WTC11 (cell line): ENCODE results near the gene PRKN. TPM values are rescaled to one million over a fixed set of nuclear protein-coding genes. Genes with fewer than 3 reads are reported as not detected.

Experiments used
- ATAC-seq: fragments of 200-7000 bp; cut with Tn5 transposase; 2 replicates; pipeline ENCODE4 v1.10.0; 2021; ENCODE audit warnings: mild to moderate bottlenecking, moderate library complexity
- CTCF ChIA-PET: fragments of 300-600 bp; sonication (Branson Sonifier 250); formaldehyde crosslinking; loops from one replicate; lab custom pipeline; 2021; ENCODE audit warnings: antibody characterized with exemption; lab: Charles Lee
- POLR2A ChIA-PET: fragments of 350-600 bp; sonication (Branson Sonifier 250); formaldehyde crosslinking; loops from one replicate; lab custom pipeline; 2021; ENCODE audit warnings: antibody characterized with exemption; lab: Charles Lee
- DNase-seq: peaks from one replicate; pipeline ENCODE4 v3.0.0; 2021; ENCODE audit warnings: low spot score
- H3K27ac Mint-ChIP-seq: 2 replicates; pipeline ENCODE4 v1.8.0; 2021; ENCODE audit warnings: mixed read lengths
- H3K27me3 Mint-ChIP-seq: 2 replicates; pipeline ENCODE4 v1.8.0; 2021; ENCODE audit warnings: low read depth, mild to moderate bottlenecking, moderate library complexity, mixed read lengths
- H3K36me3 Mint-ChIP-seq: 2 replicates; pipeline ENCODE4 v1.8.0; 2021; ENCODE audit warnings: mixed read lengths
- H3K4me1 Mint-ChIP-seq: 2 replicates; pipeline ENCODE4 v1.8.0; 2022; ENCODE audit warnings: mixed read lengths
- H3K4me3 Mint-ChIP-seq: 2 replicates; pipeline ENCODE4 v1.8.0; 2021; ENCODE audit warnings: mild to moderate bottlenecking, moderate library complexity, mixed read lengths
- H3K9me3 Mint-ChIP-seq: 2 replicates; pipeline ENCODE4 v1.8.0; 2021; ENCODE audit warnings: mixed read lengths
- AFF4 ChIP-seq: sonication (generic); formaldehyde crosslinking; IDR thresholded peaks from 2 replicates; pipeline ENCODE4 v1.8.1; 2023; ENCODE audit warnings: mild to moderate bottlenecking, missing genetic modification reagents, borderline replicate concordance
- E2F1 ChIP-seq: sonication (generic); formaldehyde crosslinking; IDR thresholded peaks from 2 replicates; pipeline ENCODE4 v1.8.0; 2022; ENCODE audit warnings: mild to moderate bottlenecking, missing genetic modification reagents
- E2F4 ChIP-seq: sonication (generic); formaldehyde crosslinking; IDR thresholded peaks from 2 replicates; pipeline ENCODE4 v1.8.1; 2022; ENCODE audit warnings: low read depth, mild to moderate bottlenecking, moderate library complexity, missing genetic modification reagents, borderline replicate concordance
- ESRRA ChIP-seq: sonication (generic); formaldehyde crosslinking; IDR thresholded peaks from 2 replicates; pipeline ENCODE4 v1.8.1; 2022; ENCODE audit warnings: mild to moderate bottlenecking, missing genetic modification reagents, borderline replicate concordance
- MLX ChIP-seq: sonication (generic); formaldehyde crosslinking; IDR thresholded peaks from 2 replicates; pipeline ENCODE4 v1.8.1; 2023; ENCODE audit warnings: mild to moderate bottlenecking, missing genetic modification reagents, moderate library complexity
- PREB ChIP-seq: sonication (generic); formaldehyde crosslinking; IDR thresholded peaks from 2 replicates; pipeline ENCODE4 v1.8.1; 2022; ENCODE audit warnings: mild to moderate bottlenecking, missing genetic modification reagents, moderate library complexity, borderline replicate concordance
- TEAD1 ChIP-seq: sonication (generic); formaldehyde crosslinking; IDR thresholded peaks from 2 replicates; pipeline ENCODE4 v1.8.0; 2022; ENCODE audit warnings: mild to moderate bottlenecking, missing genetic modification reagents
- TEAD4 ChIP-seq: sonication (generic); formaldehyde crosslinking; IDR thresholded peaks from 2 replicates; pipeline ENCODE4 v1.8.0; 2022; ENCODE audit warnings: mild to moderate bottlenecking, missing genetic modification reagents
- ZNF317 ChIP-seq: sonication (generic); formaldehyde crosslinking; IDR thresholded peaks from 2 replicates; pipeline ENCODE4 v1.8.1; 2023; ENCODE audit warnings: low read depth, mild to moderate bottlenecking, moderate library complexity, missing genetic modification reagents, borderline replicate concordance
- ZNF425 ChIP-seq: fragments of 250-450 bp; sonication (Bioruptor Pico); conservative IDR thresholded peaks from 2 replicates; pipeline ENCODE4 v1.9.0; 2021; ENCODE audit warnings: mild to moderate bottlenecking
- total RNA-seq: library from RNA; stranded (reverse); gene quantifications from 3 replicates; pipeline ENCODE4 v1.2.3, GENCODE V29; 2021
- TF ChIP-seq, protein P1 (sequence below): sonication (generic); formaldehyde crosslinking; IDR thresholded peaks from 2 replicates; pipeline ENCODE4 v1.8.1; 2023; ENCODE audit warnings: mild to moderate bottlenecking, moderate library complexity, missing genetic modification reagents
- TF ChIP-seq, protein P2 (sequence below): sonication (generic); formaldehyde crosslinking; conservative IDR thresholded peaks from 2 replicates; pipeline ENCODE4 v1.8.1; 2023; ENCODE audit warnings: mild to moderate bottlenecking, low read depth, missing genetic modification reagents, moderate library complexity
- TF ChIP-seq, protein P3 (sequence below): fragments of 250-450 bp; sonication (Bioruptor Pico); IDR thresholded peaks from 2 replicates; pipeline ENCODE4 v1.9.0; 2021; ENCODE audit warnings: mild to moderate bottlenecking

PRKN gene
- total RNA-seq, 1 experiment from 2014 or later = 0.59 TPM

DNA sequence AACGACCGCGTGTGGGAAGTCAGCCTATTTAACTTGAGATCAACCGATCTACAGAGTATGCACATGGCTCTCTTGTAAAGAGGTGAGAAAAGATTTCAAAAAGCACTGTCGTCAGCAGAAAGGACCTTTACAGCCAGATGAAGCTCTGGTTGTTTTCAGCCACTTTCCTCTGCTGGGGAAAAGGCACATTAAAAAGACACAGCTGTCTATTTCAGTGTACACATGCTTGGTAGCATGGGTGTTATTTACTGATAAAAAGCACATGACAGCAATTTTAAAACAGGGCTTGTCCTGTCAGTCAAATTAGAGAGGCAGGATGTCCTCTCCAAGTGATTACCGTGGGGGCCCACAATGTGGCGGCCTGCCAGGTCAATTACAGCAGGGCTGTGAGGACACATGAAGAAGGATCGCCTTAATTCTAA is 188.9 kb downstream of the PRKN start:
- H3K9me3 Mint-ChIP-seq = no peaks in the 10 kb centered on the region
- DNase-seq = no peak
- H3K27ac Mint-ChIP-seq = no peak overlapping the region
- CTCF ChIA-PET = no interaction called here
- no peak overlapping the region for H3K4me3 Mint-ChIP-seq
- no peaks in the 10 kb centered on the region for H3K36me3 Mint-ChIP-seq
- H3K27me3 Mint-ChIP-seq = no peaks in the 10 kb centered on the region; the same call in 1 of the 2 replicates
- TF ChIP-seq, protein P1, sequence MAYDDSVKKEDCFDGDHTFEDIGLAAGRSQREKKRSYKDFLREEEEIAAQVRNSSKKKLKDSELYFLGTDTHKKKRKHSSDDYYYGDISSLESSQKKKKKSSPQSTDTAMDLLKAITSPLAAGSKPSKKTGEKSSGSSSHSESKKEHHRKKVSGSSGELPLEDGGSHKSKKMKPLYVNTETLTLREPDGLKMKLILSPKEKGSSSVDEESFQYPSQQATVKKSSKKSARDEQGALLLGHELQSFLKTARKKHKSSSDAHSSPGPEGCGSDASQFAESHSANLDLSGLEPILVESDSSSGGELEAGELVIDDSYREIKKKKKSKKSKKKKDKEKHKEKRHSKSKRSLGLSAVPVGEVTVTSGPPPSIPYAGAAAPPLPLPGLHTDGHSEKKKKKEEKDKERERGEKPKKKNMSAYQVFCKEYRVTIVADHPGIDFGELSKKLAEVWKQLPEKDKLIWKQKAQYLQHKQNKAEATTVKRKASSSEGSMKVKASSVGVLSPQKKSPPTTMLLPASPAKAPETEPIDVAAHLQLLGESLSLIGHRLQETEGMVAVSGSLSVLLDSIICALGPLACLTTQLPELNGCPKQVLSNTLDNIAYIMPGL (CRISPR knock-in tag) = no peak
- TF ChIP-seq ZNF317 (CRISPR knock-in tag) = no peak
- TF ChIP-seq, all 79 proteins: peak for 0
- POLR2A ChIA-PET = no interaction called here
- H3K4me1 Mint-ChIP-seq = peaks cover 9% of the 10 kb centered on the region
- ATAC-seq = no peak

- H3K27ac Mint-ChIP-seq = no peak overlapping the region
- no peak overlapping the region for H3K4me3 Mint-ChIP-seq
- H3K36me3 Mint-ChIP-seq = no peaks in the 10 kb centered on the region
- CTCF ChIA-PET = no interaction called here
- DNase-seq (no peak), ATAC-seq (no peak)
- TF ChIP-seq, protein P2, sequence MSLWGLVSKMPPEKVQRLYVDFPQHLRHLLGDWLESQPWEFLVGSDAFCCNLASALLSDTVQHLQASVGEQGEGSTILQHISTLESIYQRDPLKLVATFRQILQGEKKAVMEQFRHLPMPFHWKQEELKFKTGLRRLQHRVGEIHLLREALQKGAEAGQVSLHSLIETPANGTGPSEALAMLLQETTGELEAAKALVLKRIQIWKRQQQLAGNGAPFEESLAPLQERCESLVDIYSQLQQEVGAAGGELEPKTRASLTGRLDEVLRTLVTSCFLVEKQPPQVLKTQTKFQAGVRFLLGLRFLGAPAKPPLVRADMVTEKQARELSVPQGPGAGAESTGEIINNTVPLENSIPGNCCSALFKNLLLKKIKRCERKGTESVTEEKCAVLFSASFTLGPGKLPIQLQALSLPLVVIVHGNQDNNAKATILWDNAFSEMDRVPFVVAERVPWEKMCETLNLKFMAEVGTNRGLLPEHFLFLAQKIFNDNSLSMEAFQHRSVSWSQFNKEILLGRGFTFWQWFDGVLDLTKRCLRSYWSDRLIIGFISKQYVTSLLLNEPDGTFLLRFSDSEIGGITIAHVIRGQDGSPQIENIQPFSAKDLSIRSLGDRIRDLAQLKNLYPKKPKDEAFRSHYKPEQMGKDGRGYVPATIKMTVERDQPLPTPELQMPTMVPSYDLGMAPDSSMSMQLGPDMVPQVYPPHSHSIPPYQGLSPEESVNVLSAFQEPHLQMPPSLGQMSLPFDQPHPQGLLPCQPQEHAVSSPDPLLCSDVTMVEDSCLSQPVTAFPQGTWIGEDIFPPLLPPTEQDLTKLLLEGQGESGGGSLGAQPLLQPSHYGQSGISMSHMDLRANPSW (CRISPR knock-in tag) = no peak
- TF ChIP-seq, protein P3, sequence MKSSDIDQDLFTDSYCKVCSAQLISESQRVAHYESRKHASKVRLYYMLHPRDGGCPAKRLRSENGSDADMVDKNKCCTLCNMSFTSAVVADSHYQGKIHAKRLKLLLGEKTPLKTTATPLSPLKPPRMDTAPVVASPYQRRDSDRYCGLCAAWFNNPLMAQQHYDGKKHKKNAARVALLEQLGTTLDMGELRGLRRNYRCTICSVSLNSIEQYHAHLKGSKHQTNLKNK = no peak
- no peak for TF ChIP-seq TEAD1 (CRISPR knock-in tag)
- TF ChIP-seq ZNF425 (CRISPR knock-in tag) = no peak
- no peak for TF ChIP-seq E2F4
- no peak for TF ChIP-seq AFF4 (CRISPR knock-in tag)
- TF ChIP-seq MLX (CRISPR knock-in tag) = no peak
- TF ChIP-seq ESRRA = no peak
- no peak for TF ChIP-seq TEAD4 (CRISPR knock-in tag)
- no peak for TF ChIP-seq E2F1 (CRISPR knock-in tag)
- TF ChIP-seq PREB (CRISPR knock-in tag) = no peak
- H3K4me1 Mint-ChIP-seq = no peaks in the 10 kb centered on the region
- H3K27me3 Mint-ChIP-seq = no peaks in the 10 kb centered on the region; the same call in 1 of the 2 replicates
- H3K9me3 Mint-ChIP-seq = no peaks in the 10 kb centered on the region
- POLR2A ChIA-PET = no interaction called here
Observed at GRCh38 chr6:162533009-162533400, 194.6 kb downstream of the PRKN start.
